ENCODE data around the gene CBFA2T3. TPM values are rescaled to one million over a fixed set of nuclear protein-coding genes. Genes with fewer than 3 reads are reported as not detected.

Gene CBFA2T3
- total RNA-seq, 2 donors from 2014 or later = 10.1 to 10.5 TPM

- Histone ChIP-seq H3K27me3 (no peaks in the 10 kb centered on the region), H3K4me3 (no peak overlapping the region), H3K9ac (ENCODE audit: low read depth in 2 of 2, low read length in 2 of 2) (no peak overlapping the region), H3K36me3 (no peaks in the 10 kb centered on the region), H3K27ac (no peak overlapping the region), H3K9me3 (no peaks in the 10 kb centered on the region), H3K4me1 (no peaks in the 10 kb centered on the region)
- TF ChIP-seq CTCF (IDR thresholded peaks at IDR 0.05) = no peak
- intact Hi-C loops (cut with DNase I) = no loop called here
- DNase-seq = no peak
Measured at GRCh38 chr16:88909431-88910210, 67.4 kb downstream of the CBFA2T3 start.

DNA sequence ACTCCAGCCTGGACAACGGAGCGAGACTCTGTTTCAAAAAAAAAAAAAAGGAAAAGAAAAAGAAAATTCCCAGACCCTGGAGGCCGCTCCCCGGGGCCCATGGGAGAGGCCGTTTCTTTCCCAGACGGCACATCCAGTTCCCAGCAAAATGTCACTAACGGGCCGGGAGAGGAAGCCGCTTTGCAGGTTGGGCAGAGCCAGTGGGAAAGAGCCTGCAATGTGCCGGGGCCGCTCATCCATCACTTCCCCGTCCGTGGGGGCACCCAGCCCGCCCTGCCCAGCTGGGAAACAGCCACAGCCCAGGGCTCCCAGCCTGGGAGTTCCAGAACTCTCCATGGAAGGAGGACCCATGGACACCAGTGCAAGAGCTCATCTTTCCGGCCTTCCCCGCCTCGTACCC is 68.7 kb downstream of the CBFA2T3 start:
- Histone ChIP-seq H3K36me3 (no peaks in the 10 kb centered on the region), H3K9ac (ENCODE audit: low read depth in 2 of 2, low read length in 2 of 2) (no peak overlapping the region), H3K27ac (no peak overlapping the region), H3K4me3 (no peak overlapping the region), H3K9me3 (no peaks in the 10 kb centered on the region), H3K4me1 (no peaks in the 10 kb centered on the region), H3K27me3 (no peaks in the 10 kb centered on the region)
- no peak for TF ChIP-seq CTCF (IDR thresholded peaks at IDR 0.05)
- intact Hi-C loops (cut with DNase I) = no loop called here
- DNase-seq = no peak

- no peak overlapping the region for H3K27ac ChIP-seq
- H3K9me3 ChIP-seq = no peaks in the 10 kb centered on the region
- H3K4me3 ChIP-seq = no peak overlapping the region
- no peaks in the 10 kb centered on the region for H3K4me1 ChIP-seq
- intact Hi-C loops (cut with DNase I) = no loop called here
- TF ChIP-seq CTCF (IDR thresholded peaks at IDR 0.05) = no peak
- DNase-seq = no peak
- no peaks in the 10 kb centered on the region for H3K27me3 ChIP-seq
- no peaks in the 10 kb centered on the region for H3K36me3 ChIP-seq
- H3K9ac ChIP-seq (ENCODE audit: low read depth in 2 of 2, low read length in 2 of 2) = no peak overlapping the region
Measured at GRCh38 chr16:88907768-88908167, 69.2 kb downstream of the CBFA2T3 start.

GRCh38 chr16:88906535-88907105 is 70.4 kb downstream of the CBFA2T3 start:
- no peak for TF ChIP-seq CTCF (IDR thresholded peaks at IDR 0.05)
- Histone ChIP-seq H3K4me1 (no peaks in the 10 kb centered on the region), H3K9me3 (no peaks in the 10 kb centered on the region), H3K36me3 (no peaks in the 10 kb centered on the region), H3K9ac (ENCODE audit: low read depth in 2 of 2, low read length in 2 of 2) (no peak overlapping the region), H3K27ac (no peak overlapping the region), H3K4me3 (no peak overlapping the region), H3K27me3 (no peaks in the 10 kb centered on the region)
- DNase-seq = no peak
- intact Hi-C loops (cut with DNase I) = no loop called here

- no peaks in the 10 kb centered on the region for H3K4me1 ChIP-seq
- no peak overlapping the region for H3K9ac ChIP-seq (ENCODE audit: low read depth in 2 of 2, low read length in 2 of 2)
- no peak overlapping the region for H3K27ac ChIP-seq
- TF ChIP-seq CTCF (IDR thresholded peaks at IDR 0.05) = no peak
- no peak for DNase-seq
- H3K27me3 ChIP-seq = no peaks in the 10 kb centered on the region
- intact Hi-C loops (cut with DNase I) = no loop called here
- no peak overlapping the region for H3K4me3 ChIP-seq
- no peaks in the 10 kb centered on the region for H3K9me3 ChIP-seq
- no peaks in the 10 kb centered on the region for H3K36me3 ChIP-seq
Measured at GRCh38 chr16:88906020-88906419, 71.0 kb downstream of the CBFA2T3 start.

All from colonic mucosa (tissue), 4 donors.